A549 (cell line): Measurements from ENCODE around the gene PLPP6. TPM values are rescaled to one million over a fixed set of nuclear protein-coding genes. Genes with fewer than 3 reads are reported as not detected.

Source experiments
- ATAC-seq, 2 experiments: fragments of 200-7000 bp in 1 of 2; fragments of >200 bp in 1 of 2; cut with Nextera tagmentation in 1 of 2; cut with Tn5 transposase in 1 of 2; 3 replicates each; pipeline versions ENCODE4 v1.8.0 to v1.9.1; 2018 to 2020; ENCODE audit warnings: mild to moderate bottlenecking in 1 of 2, moderate library complexity in 1 of 2
- CTCF ChIA-PET: fragments of 300-600 bp; sonication (Branson Sonifier 250); formaldehyde crosslinking; extraction: SDS; loops from one replicate; lab custom pipeline; 2021; ENCODE audit warnings: antibody characterized with exemption, inconsistent platforms; lab: Yijun Ruan, JAX
- POLR2A ChIA-PET: fragments of 350-600 bp; formaldehyde crosslinking; extraction: SDS; loops from one replicate; lab custom pipeline; 2021; ENCODE audit warnings: antibody characterized with exemption, inconsistent platforms; lab: Yijun Ruan, JAX
- DNase-seq, 2 experiments: peaks; one replicate each; pipeline versions ENCODE4 v3.0.0 to v3.0.0-alpha.2; 2011 to 2016; ENCODE audit warnings: low read depth in 1 of 2, low spot score in 1 of 2
- FAIRE-seq: peaks from 2 replicates; lab custom pipeline; 2011; peaks lifted over from hg19 to GRCh38; lab: Jason Lieb, UNC
- H3K27ac ChIP-seq, 2 experiments: fragments of >200 bp; sonication (Bioruptor Twin); formaldehyde crosslinking; 3 replicates each; pipeline ENCODE4 v1.5.1; 2016 to 2017
- H3K4me1 ChIP-seq: fragments of >200 bp; sonication (Bioruptor Twin); formaldehyde crosslinking; 3 replicates; pipeline ENCODE4 v1.6.1; 2016
- H3K4me2 ChIP-seq: fragments of >200 bp; sonication (Bioruptor Twin); formaldehyde crosslinking; 3 replicates; pipeline ENCODE4 v1.6.1; 2016
- H3K4me3 ChIP-seq: fragments of >200 bp; sonication (Bioruptor Twin); formaldehyde crosslinking; 3 replicates; pipeline ENCODE4 v1.5.1; 2016
- H3K9me3 ChIP-seq: fragments of >200 bp; sonication (Bioruptor Twin); formaldehyde crosslinking; 3 replicates; pipeline ENCODE4 v1.6.1; 2016
- BHLHE40 ChIP-seq: IDR thresholded peaks from 2 replicates; pipeline ENCODE4 v1.6.1; 2012; ENCODE audit warnings: low read depth, low read length, inconsistent platforms
- CBX2 ChIP-seq: fragments of 200-600 bp; sonication (generic); IDR thresholded peaks from 2 replicates; pipeline ENCODE4 v1.6.1; 2016; ENCODE audit warnings: low read depth, mild to moderate bottlenecking, borderline replicate concordance
- CHD2 ChIP-seq: fragments of 150-350 bp; IDR thresholded peaks from 2 replicates; pipeline ENCODE4 v1.6.1; 2014; ENCODE audit warnings: low read length; ENCODE audit not compliant: partially characterized antibody
- CHD4 ChIP-seq: fragments of 200-600 bp; sonication (generic); IDR thresholded peaks from 2 replicates; pipeline ENCODE4 v1.6.1; 2016; ENCODE audit warnings: antibody characterized with exemption, mild to moderate bottlenecking, borderline replicate concordance
- EHF ChIP-seq: fragments of 250-450 bp; sonication (Bioruptor Pico); IDR thresholded peaks from 2 replicates; pipeline ENCODE4 v1.5.0; 2020; ENCODE audit warnings: mild to moderate bottlenecking
- ESRRA ChIP-seq: fragments of 150-350 bp; IDR thresholded peaks from 2 replicates; pipeline ENCODE4 v1.6.1; 2014; ENCODE audit warnings: mild to moderate bottlenecking, low read length, borderline replicate concordance
- FOSB ChIP-seq: fragments of 250-450 bp; sonication (Bioruptor Pico); IDR thresholded peaks from 2 replicates; pipeline ENCODE4 v1.5.0; 2020; ENCODE audit warnings: mild to moderate bottlenecking, moderate library complexity
- GATA3 ChIP-seq: IDR thresholded peaks from 2 replicates; pipeline ENCODE4 v1.6.1; 2012; ENCODE audit warnings: borderline replicate concordance
- HOXB13 ChIP-seq: fragments of 250-450 bp; sonication (Bioruptor Pico); IDR thresholded peaks from 2 replicates; pipeline ENCODE4 v1.5.0; 2020; ENCODE audit warnings: low read depth, mild to moderate bottlenecking, moderate library complexity
- JUN ChIP-seq, 2 experiments: fragments of >200 bp; sonication (Bioruptor Twin); formaldehyde crosslinking; IDR thresholded peaks; 2 replicates in 1 of 2; 3 replicates in 1 of 2; pipeline ENCODE4 v1.6.1; 2016 to 2017
- JUNB ChIP-seq: fragments of >200 bp; sonication (Bioruptor Twin); formaldehyde crosslinking; IDR thresholded peaks from 2 replicates; pipeline ENCODE4 v1.6.1; 2016
- MAFK ChIP-seq: fragments of 450-650 bp; IDR thresholded peaks from 2 replicates; pipeline ENCODE4 v1.6.1; 2014; ENCODE audit not compliant: partially characterized antibody
- MAZ ChIP-seq: fragments of 150-350 bp; IDR thresholded peaks from 2 replicates; pipeline ENCODE4 v1.6.1; 2014; ENCODE audit warnings: antibody characterized with exemption, low read depth, low read length, borderline replicate concordance
- MYC ChIP-seq: IDR thresholded peaks from 2 replicates; pipeline ENCODE4 v1.6.1; 2012; ENCODE audit warnings: mild to moderate bottlenecking, inconsistent platforms, low read length, improper control_type of control experiment, borderline replicate concordance
- NPAS2 ChIP-seq: fragments of 250-450 bp; sonication (Bioruptor Pico); IDR thresholded peaks from 2 replicates; pipeline ENCODE4 v1.8.0; 2022; ENCODE audit warnings: mild to moderate bottlenecking, moderate library complexity, borderline replicate concordance
- SREBF2 ChIP-seq: fragments of 450-650 bp; IDR thresholded peaks from 2 replicates; pipeline ENCODE4 v1.6.1; 2014; ENCODE audit warnings: mild to moderate bottlenecking, moderate library complexity
- ZNF302 ChIP-seq: fragments of 250-450 bp; sonication (Bioruptor Pico); IDR thresholded peaks from 2 replicates; pipeline ENCODE4 v1.9.0; 2021; ENCODE audit warnings: inconsistent platforms, mild to moderate bottlenecking, moderate library complexity
- WGBS: methylation state at CpG from one replicate; pipeline ENCODE4 v1.1.6; 2017; ENCODE audit errors: missing lambda C conversion rate; 5-methylcytosine and 5-hydroxymethylcytosine counted together
- polyA plus RNA-seq, 4 experiments: library from polyadenylated mRNA; depleted of rRNA in 3 of 4; stranded (reverse); fragments of >200 nt; fragmentation: RNase III in 1 of 4; extraction: RNeasy Plus Mini Kit Qiagen cat#74134 plus additional on column Dnase treatment in 1 of 4; gene quantifications; 2 replicates in 3 of 4; 3 replicates in 1 of 4; pipeline ENCODE4 v1.2.3, GENCODE V29; 2011 to 2017
- TF ChIP-seq, protein P1 (sequence below): fragments of 450-650 bp; IDR thresholded peaks from 2 replicates; pipeline ENCODE4 v1.6.1; 2014; ENCODE audit warnings: antibody characterized with exemption
- TF ChIP-seq, protein P2 (sequence below): fragments of >200 bp; sonication (Bioruptor Twin); formaldehyde crosslinking; IDR thresholded peaks from 3 replicates; pipeline ENCODE4 v1.5.1; 2016
- TF ChIP-seq, protein P3 (sequence below): fragments of 200-600 bp; sonication (generic); IDR thresholded peaks from 2 replicates; pipeline ENCODE4 v1.6.1; 2016; ENCODE audit warnings: antibody characterized with exemption, mild to moderate bottlenecking, moderate library complexity
- TF ChIP-seq, protein P4 (sequence below): IDR thresholded peaks from 2 replicates; pipeline ENCODE4 v1.6.1; 2012

PLPP6 gene
- polyA plus RNA-seq, 2 of the 4 experiments (the other 2 are of a cell fraction) = 11.2 to 13.5 TPM

DNA sequence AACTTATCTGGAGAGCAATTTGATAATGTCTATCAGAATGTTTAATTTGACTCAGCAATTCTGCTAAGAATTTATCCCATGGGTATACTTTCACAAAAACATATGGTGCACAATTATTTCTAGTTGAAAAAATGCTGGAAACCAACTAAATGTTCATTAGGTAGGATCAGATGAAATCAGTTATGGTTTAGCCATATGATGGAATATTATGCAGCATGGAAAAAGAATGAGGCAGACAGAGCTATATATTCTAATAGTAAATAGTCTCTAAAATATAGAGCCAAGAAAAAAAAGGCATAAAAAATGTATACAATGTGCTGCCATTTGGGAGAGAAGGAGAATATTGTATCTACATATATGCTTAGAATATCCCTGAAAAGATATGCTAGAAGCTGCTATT lies 7.8 kb downstream of the PLPP6 start:
- Histone ChIP-seq H3K27ac (no peak overlapping the region), H3K4me1 (peaks cover 13% of the 10 kb centered on the region), H3K4me2 (no peak overlapping the region), H3K9me3 (no peaks in the 10 kb centered on the region), H3K4me3 (no peak overlapping the region)
- no peak for DNase-seq
- peak; percentile 10 for TF ChIP-seq MAFK
- TF ChIP-seq, protein P1, sequence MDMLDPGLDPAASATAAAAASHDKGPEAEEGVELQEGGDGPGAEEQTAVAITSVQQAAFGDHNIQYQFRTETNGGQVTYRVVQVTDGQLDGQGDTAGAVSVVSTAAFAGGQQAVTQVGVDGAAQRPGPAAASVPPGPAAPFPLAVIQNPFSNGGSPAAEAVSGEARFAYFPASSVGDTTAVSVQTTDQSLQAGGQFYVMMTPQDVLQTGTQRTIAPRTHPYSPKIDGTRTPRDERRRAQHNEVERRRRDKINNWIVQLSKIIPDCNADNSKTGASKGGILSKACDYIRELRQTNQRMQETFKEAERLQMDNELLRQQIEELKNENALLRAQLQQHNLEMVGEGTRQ = no peak
- TF ChIP-seq ZNF302 (CRISPR knock-in tag) = no peak
- TF ChIP-seq HOXB13 (CRISPR knock-in tag) = no peak
- ChIA-PET CTCF (interaction anchor here (0.6 kb wide), 1 partner anchor 55 kb away, joined by 3 read pairs; no protein-coding TSS in a partner anchor), POLR2A (interaction anchor here (1.1 to 1.4 kb wide), 2 partner anchors 8 to 9 kb away, joined by 4 read pairs; partner anchors contain the start of gene CDC37L1)
- FAIRE-seq = no peak
- no peak for ATAC-seq

DNA sequence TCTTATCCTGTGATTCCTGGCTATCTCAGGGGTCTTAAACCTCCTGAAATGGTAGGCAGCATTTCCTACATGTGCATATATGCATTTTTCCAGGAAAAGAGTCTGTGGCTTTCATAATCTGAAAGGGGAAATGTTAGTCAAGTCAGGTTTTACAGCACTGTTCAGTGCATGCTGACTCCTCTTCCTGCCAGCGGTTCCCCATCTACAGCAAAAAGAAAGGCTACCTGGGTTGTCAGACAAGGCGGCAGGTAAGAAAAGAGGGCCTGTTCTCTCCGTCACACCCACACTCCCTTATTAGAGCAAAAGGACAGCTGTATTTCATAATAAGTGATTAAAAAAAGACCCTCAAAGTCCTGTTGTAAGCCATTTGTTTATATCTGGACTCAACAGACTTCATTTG lies 8.5 kb downstream of the PLPP6 start:
- H3K4me3 ChIP-seq = no peak overlapping the region
- no peak for FAIRE-seq
- CTCF ChIA-PET = no interaction called here
- H3K4me2 ChIP-seq = no peak overlapping the region
- 86% methylated on average over 3 of the region's 3 CpGs for WGBS
- TF ChIP-seq SREBF2 (no peak), JUNB (no peak), EHF (CRISPR knock-in tag) (no peak), MAZ (no peak), CHD2 (no peak)
- TF ChIP-seq, protein P2, sequence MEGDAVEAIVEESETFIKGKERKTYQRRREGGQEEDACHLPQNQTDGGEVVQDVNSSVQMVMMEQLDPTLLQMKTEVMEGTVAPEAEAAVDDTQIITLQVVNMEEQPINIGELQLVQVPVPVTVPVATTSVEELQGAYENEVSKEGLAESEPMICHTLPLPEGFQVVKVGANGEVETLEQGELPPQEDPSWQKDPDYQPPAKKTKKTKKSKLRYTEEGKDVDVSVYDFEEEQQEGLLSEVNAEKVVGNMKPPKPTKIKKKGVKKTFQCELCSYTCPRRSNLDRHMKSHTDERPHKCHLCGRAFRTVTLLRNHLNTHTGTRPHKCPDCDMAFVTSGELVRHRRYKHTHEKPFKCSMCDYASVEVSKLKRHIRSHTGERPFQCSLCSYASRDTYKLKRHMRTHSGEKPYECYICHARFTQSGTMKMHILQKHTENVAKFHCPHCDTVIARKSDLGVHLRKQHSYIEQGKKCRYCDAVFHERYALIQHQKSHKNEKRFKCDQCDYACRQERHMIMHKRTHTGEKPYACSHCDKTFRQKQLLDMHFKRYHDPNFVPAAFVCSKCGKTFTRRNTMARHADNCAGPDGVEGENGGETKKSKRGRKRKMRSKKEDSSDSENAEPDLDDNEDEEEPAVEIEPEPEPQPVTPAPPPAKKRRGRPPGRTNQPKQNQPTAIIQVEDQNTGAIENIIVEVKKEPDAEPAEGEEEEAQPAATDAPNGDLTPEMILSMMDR = no peak
- TF ChIP-seq, protein P3, sequence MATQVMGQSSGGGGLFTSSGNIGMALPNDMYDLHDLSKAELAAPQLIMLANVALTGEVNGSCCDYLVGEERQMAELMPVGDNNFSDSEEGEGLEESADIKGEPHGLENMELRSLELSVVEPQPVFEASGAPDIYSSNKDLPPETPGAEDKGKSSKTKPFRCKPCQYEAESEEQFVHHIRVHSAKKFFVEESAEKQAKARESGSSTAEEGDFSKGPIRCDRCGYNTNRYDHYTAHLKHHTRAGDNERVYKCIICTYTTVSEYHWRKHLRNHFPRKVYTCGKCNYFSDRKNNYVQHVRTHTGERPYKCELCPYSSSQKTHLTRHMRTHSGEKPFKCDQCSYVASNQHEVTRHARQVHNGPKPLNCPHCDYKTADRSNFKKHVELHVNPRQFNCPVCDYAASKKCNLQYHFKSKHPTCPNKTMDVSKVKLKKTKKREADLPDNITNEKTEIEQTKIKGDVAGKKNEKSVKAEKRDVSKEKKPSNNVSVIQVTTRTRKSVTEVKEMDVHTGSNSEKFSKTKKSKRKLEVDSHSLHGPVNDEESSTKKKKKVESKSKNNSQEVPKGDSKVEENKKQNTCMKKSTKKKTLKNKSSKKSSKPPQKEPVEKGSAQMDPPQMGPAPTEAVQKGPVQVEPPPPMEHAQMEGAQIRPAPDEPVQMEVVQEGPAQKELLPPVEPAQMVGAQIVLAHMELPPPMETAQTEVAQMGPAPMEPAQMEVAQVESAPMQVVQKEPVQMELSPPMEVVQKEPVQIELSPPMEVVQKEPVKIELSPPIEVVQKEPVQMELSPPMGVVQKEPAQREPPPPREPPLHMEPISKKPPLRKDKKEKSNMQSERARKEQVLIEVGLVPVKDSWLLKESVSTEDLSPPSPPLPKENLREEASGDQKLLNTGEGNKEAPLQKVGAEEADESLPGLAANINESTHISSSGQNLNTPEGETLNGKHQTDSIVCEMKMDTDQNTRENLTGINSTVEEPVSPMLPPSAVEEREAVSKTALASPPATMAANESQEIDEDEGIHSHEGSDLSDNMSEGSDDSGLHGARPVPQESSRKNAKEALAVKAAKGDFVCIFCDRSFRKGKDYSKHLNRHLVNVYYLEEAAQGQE = no peak
- H3K9me3 ChIP-seq = no peaks in the 10 kb centered on the region
- no peak for DNase-seq
- no peak overlapping the region for H3K27ac ChIP-seq
- POLR2A ChIA-PET = interaction anchor here (1.1 to 1.4 kb wide), 2 partner anchors 7 to 9 kb away, joined by 4 read pairs; partner anchors contain the start of gene CDC37L1
- no peak for ATAC-seq
- peaks cover 11% of the 10 kb centered on the region for H3K4me1 ChIP-seq

DNA sequence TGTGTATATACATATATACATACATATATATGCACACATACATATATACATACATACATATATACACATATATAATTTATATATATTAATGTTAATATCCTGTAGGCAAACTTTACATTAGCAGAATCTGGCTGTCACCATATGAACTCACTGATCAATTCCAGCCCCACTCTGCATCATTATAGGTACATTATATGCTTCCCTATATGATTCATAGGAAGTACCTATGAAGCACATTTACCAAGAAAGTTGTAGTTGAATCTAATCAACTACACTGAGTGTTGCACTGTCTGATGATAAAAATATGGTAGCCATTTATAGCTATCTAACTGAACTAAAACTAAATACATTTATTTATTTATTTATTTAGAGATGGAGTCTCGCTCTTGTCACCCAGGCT lies 9.6 kb downstream of the PLPP6 start:
- H3K4me2 ChIP-seq = no peak overlapping the region
- H3K27ac ChIP-seq = no peak overlapping the region
- DNase-seq = no peak
- no peak for TF ChIP-seq ESRRA
- no peak for TF ChIP-seq CBX2
- TF ChIP-seq HOXB13 (CRISPR knock-in tag) = no peak
- no peak for TF ChIP-seq JUN (IDR thresholded peaks at IDR 0.05)
- no peak for TF ChIP-seq MYC
- TF ChIP-seq, protein P4, sequence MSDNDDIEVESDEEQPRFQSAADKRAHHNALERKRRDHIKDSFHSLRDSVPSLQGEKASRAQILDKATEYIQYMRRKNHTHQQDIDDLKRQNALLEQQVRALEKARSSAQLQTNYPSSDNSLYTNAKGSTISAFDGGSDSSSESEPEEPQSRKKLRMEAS = no peak
- TF ChIP-seq FOSB (CRISPR knock-in tag) = no peak
- no peak for TF ChIP-seq BHLHE40
- TF ChIP-seq MAZ = no peak
- TF ChIP-seq CHD4 = no peak
- TF ChIP-seq GATA3 = no peak
- TF ChIP-seq NPAS2 (CRISPR knock-in tag) = no peak
- ATAC-seq = no peak
- 96% methylated on average over 1 of the region's 1 CpG for WGBS
- no peak overlapping the region for H3K4me3 ChIP-seq
- ChIA-PET CTCF (interaction anchor here (0.8 to 1.1 kb wide), 2 partner anchors 8 to 10 kb away, joined by 3 read pairs; partner anchors contain the start of gene PLPP6), POLR2A (no interaction called here)
- FAIRE-seq = no peak
- peaks cover 10% of the 10 kb centered on the region for H3K4me1 ChIP-seq
- no peaks in the 10 kb centered on the region for H3K9me3 ChIP-seq
